SHP77 treated with DMSO at 0.1 percent for 48 hours (cell line): Measurements from ENCODE around the gene EBF3.

ENCODE experiments used
- DNase-seq: peaks from one replicate; lab custom pipeline; 2025; lab: John Stamatoyannopoulos, UW

The EBF3 gene

GRCh38 chr10:129963641-129964501 lies at the start of gene EBF3:
TSS of gene EBF3 (minus strand) at chr10:129964274. CDS start at chr10:129963768, 506 bp downstream.
- DNase-seq: no peak

- no peak for DNase-seq
Measured at GRCh38 chr10:130013335-130014262, 49.5 kb upstream of the EBF3 start.

GRCh38 chr10:130012129-130012528 lies 48.1 kb upstream of the EBF3 start:
- DNase-seq: no peak

DNA sequence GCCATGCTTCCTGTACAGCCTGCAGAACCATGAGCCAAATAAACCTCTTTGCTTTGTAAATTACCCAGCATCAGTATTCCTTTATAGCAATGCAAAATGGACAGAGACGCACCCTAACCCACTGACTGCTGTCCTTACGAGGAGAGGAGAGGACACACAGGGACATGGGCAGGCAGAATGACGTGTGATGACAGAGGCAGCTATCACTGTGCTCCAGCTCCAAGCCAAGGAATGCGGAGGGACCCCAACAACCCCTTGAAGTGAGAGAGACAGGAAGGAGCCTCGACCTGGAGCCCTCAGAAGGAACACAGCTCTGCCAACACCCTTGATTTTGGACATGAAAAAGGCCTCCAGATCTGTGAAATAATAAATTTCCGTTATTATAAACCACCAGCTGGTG lies 46.6 kb upstream of the EBF3 start:
- DNase-seq: no peak

GRCh38 chr10:130009228-130009627 lies 45.2 kb upstream of the EBF3 start:
- no peak for DNase-seq

DNA sequence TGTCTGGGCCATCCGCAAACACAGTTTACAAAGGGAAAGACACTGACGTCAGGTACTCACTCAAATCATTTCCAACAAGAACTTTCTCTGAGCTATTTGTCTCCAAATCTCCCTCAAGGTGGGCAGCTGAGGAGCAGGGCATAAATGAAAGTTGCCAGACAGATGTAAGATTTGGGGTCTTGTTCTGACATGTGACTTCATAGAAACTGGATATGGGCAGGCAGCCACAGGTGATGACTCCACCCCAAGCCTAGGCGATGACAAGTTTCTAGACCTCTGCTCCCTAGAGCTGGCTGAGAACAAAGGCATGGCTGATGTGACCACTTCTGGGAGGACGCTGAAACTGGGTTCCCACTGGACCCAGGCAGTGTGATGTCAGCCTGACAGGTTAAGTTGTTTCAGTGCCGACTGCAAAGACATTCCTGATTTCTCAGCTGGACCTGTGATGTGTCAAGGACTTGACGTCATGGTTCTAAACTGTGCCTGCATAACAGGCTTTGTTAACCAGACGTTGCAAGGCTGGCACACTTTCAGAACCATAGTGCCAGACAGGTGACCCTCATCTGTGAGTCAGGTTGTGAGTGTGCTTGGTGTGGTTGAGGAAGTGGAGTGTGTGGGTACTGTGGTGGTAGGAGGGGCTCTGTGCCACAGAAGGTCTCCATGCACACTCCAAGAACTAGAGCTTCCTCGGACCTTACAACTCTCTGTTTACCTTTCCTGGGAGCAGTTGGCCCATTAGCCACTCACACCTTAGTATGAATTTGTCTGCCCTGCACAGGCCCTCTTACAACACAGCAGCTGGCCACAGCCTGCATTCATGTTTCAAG lies 39.9 kb upstream of the EBF3 start:
- no peak for DNase-seq

DNA sequence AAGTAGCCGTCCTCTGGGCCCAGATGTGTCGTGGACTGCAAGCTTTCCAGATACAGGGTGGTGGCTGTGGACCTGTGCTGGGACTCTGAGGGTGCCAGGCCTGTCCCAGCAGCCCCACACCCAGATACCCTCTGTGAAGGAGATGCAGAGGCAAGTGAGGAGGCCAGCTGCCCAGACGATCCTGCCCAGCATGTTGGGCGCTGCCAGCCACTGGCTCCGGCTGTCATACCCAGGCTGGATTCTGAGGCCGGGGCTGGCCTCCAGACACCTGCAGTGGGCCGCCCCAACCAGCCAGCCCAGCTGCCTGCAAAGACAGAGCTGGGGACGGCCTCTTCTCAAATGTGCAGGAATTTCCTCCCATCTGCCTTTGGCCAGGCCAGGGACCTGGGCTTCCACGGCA lies 39.1 kb upstream of the EBF3 start:
- DNase-seq: no peak

DNA sequence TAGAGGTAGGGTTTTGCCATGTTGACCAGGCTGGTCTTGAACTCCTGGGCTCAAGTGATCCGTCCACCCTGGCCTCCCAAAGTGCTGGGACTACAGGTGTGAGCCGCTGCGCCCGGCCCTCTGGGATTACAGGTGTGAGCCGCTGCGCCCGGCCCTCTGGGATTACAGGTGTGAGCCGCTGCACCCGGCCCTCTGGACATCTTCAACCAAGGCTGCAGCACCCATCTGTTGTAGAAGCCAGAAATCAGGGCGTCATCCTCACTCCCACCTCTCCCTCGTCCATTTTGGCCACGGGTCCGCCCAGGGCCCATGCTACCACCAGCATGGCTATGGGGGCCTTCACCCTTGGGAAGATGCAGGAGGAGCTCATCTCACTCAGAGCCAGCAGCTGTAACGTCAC lies 38.5 kb upstream of the EBF3 start:
- DNase-seq: no peak

GRCh38 chr10:130000918-130001317 lies 36.8 kb upstream of the EBF3 start:
- DNase-seq: no peak

DNA sequence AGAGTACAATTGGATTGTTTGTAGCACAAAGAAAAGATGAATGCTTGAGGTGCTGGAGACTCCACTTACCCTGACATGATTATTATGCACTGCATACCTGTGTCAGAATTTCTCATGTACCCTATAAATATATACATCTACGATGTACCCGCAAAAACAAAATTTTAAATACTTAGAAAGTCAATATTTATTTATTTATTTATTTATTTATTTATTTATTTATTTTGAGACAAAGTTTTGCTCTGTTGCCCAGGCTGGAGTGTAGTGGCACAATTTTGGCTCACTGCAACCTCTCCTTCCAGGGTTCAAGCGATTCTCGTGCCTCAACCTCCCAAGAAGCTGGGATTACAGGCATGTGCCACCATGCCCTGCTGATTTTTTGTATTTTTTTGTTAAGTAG lies 35.1 kb upstream of the EBF3 start:
- no peak for DNase-seq

DNA sequence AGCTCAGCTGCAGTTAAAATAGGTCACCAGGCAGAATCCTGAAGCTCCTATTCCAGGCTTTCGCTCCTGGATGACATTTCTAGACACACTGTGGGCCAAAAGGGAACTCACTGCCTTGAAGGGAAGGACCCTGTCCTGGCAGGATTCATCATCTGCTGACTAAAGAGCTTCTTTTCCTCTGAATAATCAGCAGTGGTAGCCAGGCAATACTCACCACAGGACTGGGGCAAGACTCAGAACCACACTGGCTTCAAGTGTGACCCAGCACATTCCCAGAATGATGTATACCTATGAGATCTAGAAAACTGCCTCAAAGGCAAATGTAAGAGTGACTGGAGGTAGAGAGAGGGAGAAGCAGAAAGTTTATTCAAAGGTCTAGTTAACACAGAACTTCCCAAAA lies 29.5 kb upstream of the EBF3 start:
- DNase-seq: no peak

GRCh38 chr10:129992356-129992755 lies 28.3 kb upstream of the EBF3 start:
- DNase-seq: no peak

- DNase-seq: no peak
Measured at GRCh38 chr10:129982825-129983224, 18.8 kb upstream of the EBF3 start.

GRCh38 chr10:129978980-129979379 lies 14.9 kb upstream of the EBF3 start:
- DNase-seq: no peak

DNA sequence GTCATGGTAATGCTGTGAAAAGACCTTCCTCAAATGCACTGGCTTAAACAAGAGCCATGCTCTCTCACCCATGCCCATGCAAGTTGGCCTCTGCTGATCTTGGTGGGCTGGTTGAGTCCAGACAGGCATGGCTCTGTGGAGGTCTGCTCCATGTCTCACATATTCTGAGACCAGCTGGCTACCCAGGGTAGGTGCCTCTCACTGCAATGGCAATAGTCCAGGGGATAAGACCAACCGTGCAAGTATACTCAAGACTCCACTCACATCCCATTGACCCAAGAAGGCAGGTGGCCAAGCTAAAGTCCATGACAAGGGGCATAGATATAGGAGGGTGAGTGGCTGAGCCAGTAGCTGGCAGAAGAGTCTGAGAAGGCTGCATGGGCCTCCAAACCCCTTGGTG lies 14.2 kb upstream of the EBF3 start:
- no peak for DNase-seq

- no peak for DNase-seq
Measured at GRCh38 chr10:129977794-129978193, 13.7 kb upstream of the EBF3 start.

GRCh38 chr10:129973674-129974059 lies 9.6 kb upstream of the EBF3 start:
- DNase-seq: no peak

DNA sequence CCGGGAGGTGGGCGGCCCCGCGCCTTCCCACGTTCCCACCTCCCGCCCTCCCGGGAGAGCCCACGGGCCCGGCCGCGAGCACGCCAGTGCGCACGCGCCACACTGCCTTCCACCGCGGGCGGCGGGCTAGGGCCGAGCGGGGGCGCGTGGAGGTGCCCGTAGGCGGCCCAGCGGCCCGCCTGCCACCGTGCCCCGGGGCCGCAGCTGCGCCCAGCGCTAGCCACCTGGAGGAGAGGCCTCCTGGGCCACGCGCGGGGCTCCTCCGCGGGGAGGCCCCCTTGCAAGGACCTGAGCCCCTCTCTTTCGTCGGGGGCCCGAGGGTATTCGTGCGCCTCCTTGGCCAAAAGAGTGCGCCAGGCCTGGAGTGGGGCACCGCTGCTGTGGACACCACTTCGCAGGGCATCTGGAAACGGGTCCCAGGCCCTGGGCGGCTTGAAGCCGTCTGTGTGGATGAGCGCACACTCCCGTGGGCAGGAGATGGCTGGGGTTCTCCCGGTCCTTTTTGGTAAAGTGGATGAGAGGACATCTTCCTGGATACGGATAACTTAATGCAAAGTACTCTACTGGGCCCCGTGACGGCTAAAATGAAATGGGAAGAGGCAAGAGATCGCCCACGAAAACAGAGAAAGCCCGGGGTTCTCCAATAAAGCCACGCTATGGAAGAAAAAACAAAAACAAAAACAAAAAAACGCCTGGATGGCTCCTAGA lies 9.0 kb upstream of the EBF3 start:
- DNase-seq: no peak

DNA sequence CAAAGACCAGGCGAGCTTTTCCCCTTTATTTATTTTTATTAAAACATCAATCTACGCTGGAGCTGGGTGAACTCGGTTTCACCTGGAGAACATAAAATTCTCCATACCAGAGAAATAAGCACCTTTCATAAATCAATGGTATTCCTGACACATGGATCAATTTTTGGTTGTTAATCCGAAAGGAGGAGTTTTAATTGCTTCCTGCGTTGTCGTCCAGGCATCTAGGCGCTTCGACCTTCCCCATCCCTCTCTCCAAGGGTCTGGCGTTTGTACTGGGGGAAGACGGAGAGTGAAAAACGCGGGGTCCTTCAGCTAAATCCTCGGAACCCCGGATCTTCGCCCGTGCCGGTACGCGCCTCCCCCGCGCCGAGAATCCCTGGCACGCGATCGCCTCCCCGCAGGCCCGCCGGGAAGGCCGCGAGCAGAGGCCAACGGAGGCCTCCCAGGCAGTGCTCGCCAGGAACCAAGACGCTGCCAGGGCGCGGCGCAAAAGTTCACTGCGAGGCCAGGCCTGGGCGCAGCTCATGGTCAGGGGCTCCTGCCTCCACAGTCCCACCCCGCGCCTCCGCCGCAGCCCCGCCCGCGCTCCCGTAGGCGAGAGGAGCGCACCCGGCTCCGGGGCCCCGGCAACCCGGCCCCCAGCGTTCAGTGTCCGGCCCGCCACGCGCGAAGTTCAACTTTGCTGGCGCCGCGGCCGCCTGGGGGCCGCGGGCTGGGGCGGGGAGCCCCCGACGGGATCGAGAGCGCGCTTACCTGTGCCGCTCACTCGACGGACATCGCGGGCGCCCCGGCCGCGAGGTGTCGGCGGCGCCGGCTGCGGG lies 8.3 kb upstream of the EBF3 start:
- no peak for DNase-seq

DNA sequence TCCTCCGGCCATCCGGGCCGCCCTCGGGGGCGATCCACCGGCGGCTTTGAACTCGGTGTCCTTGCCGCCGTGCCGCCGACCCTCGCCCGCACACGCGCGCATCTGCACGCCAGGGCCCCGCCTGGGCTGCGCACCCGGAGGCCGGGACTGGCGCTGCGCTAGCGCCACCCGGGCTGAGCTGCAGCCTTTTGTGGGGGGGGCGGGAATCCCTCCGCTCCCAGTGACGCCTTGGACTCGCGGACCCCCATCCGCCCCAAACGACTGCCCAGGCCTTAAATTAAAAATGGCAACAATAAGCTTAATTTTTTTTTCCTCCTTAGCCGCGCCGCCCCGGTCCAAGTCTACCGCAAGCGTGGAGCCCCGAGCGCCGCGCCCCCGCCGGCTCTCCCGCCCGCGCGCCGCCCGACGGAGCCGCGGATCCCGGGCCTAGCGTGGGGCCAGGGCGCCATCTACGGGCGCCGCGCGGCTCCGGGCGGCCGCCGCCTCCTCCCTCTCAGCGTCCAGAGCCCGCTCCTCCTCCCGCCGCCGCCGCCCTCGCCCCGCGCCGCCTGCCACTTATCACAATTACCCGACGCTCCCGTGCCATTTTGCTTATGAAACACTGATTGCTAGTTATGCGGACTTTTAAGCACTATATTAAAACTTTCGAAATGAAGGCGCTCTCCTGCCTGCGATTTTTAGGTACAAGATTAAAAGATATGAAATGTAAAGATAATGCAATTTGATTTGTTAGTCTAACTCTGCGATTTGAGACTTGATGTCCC lies 7.5 kb upstream of the EBF3 start:
- DNase-seq: no peak
